Endothelial cell of umbilical vein (primary cell): ENCODE measurements around the gene SIX6.

Experiments used
- CTCF ChIP-seq, 2 donors: IDR thresholded peaks; 1 replicate in 1 of 2; 2 replicates in 1 of 2; pipeline ENCODE4 v1.5.1; 2011; ENCODE audit warnings: low read length in 2 of 2, mild to moderate bottlenecking in 2 of 2, moderate library complexity in 2 of 2, control low read depth in 1 of 2, inconsistent platforms in 1 of 2, low read depth in 1 of 2; ENCODE audit not compliant: insufficient read depth in 1 of 2; ENCODE audit errors: extremely low read depth in 1 of 2
- EZH2 ChIP-seq: IDR thresholded peaks from 2 replicates; pipeline ENCODE4 v1.6.1; 2012; ENCODE audit warnings: borderline replicate concordance, low read depth, mild to moderate bottlenecking, moderate library complexity, low read length, inconsistent platforms; ENCODE audit not compliant: severe bottlenecking
- FOS ChIP-seq: IDR thresholded peaks from 2 replicates; pipeline ENCODE4 v1.6.1; 2011; ENCODE audit warnings: mild to moderate bottlenecking, low read length, moderate library complexity, borderline replicate concordance; ENCODE audit not compliant: insufficient read depth
- MAX ChIP-seq: IDR thresholded peaks from 2 replicates; pipeline ENCODE4 v1.6.1; 2011; ENCODE audit not compliant: insufficient read depth, insufficient read length
- MYC ChIP-seq: IDR thresholded peaks from one replicate; pipeline ENCODE4 v1.6.1; 2011; ENCODE audit warnings: mild to moderate bottlenecking, low read depth, low read length
- POLR2A ChIP-seq: IDR thresholded peaks from 2 replicates; pipeline ENCODE4 v1.6.1; 2012; ENCODE audit warnings: low read depth, mild to moderate bottlenecking, control low read depth, low read length
- POLR2AphosphoS5 ChIP-seq: IDR thresholded peaks from 2 replicates; pipeline ENCODE4 v1.6.1; 2012; ENCODE audit warnings: low read depth, mild to moderate bottlenecking, control low read depth, low read length, moderate library complexity; ENCODE audit not compliant: insufficient read depth

- TF ChIP-seq CTCF (IDR thresholded peaks at IDR 0.05; ENCODE audit: extremely low read depth in 1 of 2, insufficient read depth in 1 of 2, low read depth in 1 of 2, low read length in 2 of 2) (no peak), POLR2AphosphoS5 (no peak), POLR2A (no peak), EZH2 (no peak), MAX (no peak), MYC (no peak), FOS (no peak)
These were observed 21.7 kb upstream of the SIX6 start for GRCh38 chr14:60487211-60487610.
